ENCODE data around the gene TEX22.

- TF ChIP-seq, protein P1, sequence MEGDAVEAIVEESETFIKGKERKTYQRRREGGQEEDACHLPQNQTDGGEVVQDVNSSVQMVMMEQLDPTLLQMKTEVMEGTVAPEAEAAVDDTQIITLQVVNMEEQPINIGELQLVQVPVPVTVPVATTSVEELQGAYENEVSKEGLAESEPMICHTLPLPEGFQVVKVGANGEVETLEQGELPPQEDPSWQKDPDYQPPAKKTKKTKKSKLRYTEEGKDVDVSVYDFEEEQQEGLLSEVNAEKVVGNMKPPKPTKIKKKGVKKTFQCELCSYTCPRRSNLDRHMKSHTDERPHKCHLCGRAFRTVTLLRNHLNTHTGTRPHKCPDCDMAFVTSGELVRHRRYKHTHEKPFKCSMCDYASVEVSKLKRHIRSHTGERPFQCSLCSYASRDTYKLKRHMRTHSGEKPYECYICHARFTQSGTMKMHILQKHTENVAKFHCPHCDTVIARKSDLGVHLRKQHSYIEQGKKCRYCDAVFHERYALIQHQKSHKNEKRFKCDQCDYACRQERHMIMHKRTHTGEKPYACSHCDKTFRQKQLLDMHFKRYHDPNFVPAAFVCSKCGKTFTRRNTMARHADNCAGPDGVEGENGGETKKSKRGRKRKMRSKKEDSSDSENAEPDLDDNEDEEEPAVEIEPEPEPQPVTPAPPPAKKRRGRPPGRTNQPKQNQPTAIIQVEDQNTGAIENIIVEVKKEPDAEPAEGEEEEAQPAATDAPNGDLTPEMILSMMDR (IDR thresholded peaks at IDR 0.05), result no peak
- TF ChIP-seq POLR2A (IDR thresholded peaks at IDR 0.05), result no peak
Measured at GRCh38 chr14:105411985-105412770, 13.8 kb downstream of the TEX22 start.

Data from lower leg skin (tissue), 3 donors.